ENCODE data around the gene GLT8D1.
"Not testable (repeated sequence)": the region's sequence is repeated elsewhere in the genome, so short reads cannot be mapped to it uniquely, and the experiment has no call there.

Gene GLT8D1

DNA sequence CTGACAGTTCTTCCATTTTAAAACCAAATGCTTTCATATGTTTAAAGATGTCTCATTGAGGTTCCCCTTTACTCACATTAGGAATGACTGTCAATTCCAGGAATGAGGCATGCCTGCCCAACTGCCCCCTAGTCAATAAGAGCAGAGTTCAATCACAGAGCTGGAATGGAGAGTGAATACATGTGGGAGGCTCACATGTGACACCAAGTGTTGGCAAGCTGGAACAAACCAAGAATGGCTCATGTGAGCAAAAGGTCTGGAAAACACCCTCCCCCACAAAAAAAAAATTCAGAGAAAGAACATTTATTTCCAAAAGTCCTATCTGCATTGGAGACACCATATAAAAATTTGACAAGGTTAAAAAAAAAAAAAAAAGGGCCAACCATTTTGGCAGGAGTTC lies 23.6 kb downstream of the GLT8D1 start:
- DNase-seq: no peak

DNA sequence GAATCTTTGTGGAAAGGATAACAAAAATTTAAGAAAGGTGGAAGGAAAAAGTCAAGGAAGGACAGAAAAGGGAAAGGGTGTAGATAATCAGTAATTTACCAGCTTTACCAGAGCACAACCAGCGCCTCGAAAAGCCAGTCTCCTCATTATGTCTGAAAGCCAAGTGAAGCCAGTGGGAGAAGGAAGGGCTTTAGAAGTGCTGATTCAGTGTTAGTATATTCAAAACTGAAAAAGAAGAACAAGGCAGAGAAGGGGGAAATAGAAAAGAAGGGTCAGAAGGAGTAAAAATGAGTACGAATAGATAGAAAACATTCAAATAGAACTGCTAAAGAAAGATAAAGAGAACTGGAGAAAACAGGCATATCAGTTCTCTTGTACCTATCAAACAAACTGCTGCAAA lies 24.0 kb downstream of the GLT8D1 start:
- DNase-seq: no peak

DNA sequence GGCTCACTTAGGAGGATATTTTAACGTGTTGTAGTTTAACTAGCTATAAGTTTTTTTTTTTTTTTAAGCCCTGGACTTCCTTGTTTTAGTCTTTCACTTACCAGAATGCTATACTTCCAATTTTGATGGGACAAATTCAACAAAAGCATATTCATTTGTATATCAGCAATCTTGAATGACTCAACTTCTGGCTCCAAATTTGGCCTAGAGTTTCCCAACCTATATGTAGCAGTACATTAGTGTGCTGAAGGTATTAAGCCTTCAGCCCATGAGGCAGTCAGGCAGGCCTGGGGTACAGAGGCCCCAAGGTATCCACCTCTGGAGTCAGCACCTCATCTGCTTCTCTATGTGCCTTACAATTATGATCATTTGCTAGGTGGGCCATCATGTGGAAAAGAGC lies 25.8 kb downstream of the GLT8D1 start:
- DNase-seq: no peak

DNA sequence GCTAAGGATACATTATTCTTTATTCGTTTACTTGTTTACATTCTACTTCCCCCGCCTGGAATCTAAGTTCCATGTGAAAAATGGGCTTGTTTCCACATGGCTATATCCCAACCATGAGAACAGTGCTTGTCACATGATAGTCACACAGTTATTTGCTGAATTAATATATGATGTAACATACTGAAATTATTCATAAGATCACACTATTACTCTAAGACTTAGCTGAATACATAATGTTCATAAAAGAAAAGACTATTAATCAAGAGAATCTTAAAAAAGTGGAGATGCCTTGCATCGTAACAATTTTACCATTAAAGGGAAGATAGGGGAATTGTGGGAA lies 26.4 kb downstream of the GLT8D1 start:
- no peak for DNase-seq

DNA sequence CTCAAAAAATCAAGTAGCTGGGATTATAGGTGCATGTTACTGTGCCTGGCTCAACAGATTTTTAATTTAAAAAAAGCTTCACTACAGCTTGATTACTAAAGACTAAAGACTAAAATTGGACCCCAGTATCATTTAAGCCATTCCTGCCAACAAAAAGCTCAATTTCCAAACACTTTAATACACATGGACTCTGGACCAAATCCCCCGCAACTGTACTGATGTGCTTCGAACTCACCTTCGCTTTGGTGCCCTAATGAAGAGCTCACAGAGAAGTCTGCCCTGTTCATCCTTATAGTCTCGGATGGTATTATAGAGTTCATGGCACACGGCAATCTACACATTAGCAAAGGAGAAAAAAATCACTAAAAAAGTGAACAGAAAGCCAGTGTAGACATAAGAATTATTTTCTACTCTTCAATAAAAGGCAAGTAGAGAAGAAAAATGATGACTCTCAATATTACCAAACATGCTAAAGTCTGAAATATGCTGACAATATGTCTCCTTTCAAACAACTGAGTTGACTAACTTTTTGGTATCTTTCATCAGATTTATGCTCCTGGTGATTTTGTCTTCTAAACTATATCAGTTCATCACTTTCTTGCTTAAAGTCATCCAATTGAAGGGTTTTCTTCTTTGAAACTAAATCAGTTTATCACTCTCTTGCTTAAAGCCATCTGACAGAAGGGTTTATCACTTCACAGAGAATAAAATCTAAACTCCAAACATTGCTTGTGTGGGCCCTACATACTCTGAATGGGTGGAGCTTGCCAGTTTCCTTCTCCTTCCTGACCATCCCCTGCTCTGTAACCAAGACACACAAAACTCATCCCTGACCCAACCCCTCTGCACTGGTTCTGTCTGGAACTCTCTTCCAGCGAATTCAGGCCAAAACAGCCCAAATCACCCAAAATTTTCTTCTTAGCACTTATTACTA lies 27.1 kb downstream of the GLT8D1 start:
- no peak for DNase-seq

DNA sequence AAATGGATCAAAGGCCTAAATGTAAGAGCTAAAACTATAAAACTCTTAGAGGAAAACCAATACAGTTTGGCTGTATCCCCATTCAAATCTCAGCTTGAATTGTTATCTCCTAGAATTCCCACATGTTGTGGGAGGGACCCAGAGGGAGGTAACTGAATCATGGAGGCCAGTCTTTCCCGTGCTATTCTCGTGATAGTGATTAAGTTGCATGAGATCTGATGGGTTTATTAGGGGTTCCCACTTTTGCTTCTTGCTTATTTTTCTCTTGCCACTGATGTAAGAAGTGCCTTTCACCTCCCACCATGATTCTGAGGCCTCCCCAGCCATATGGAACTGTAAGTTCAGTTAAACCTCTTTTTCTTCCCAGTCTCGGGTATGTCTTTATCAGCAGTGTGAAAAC lies 29.4 kb downstream of the GLT8D1 start:
- DNase-seq: not testable (repeated sequence)

DNA sequence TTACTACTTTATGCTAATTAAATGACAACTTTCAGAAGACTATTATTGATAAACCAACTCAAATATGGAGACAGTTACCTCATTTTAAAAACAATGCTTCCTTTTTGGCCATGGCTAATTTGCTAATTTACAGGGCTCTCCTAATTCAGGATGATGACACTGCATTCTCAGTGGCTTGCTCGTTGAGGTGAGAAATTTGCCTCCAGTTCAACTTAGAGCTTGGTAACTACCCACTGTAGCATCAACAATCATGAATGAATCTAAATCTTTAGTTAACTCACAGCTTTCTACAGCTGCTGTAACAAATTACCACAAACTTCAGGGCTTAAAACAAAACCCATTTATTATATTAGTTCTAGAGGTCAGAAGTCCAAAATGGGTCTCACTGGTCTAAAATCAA lies 33.9 kb downstream of the GLT8D1 start:
- no peak for DNase-seq

DNA sequence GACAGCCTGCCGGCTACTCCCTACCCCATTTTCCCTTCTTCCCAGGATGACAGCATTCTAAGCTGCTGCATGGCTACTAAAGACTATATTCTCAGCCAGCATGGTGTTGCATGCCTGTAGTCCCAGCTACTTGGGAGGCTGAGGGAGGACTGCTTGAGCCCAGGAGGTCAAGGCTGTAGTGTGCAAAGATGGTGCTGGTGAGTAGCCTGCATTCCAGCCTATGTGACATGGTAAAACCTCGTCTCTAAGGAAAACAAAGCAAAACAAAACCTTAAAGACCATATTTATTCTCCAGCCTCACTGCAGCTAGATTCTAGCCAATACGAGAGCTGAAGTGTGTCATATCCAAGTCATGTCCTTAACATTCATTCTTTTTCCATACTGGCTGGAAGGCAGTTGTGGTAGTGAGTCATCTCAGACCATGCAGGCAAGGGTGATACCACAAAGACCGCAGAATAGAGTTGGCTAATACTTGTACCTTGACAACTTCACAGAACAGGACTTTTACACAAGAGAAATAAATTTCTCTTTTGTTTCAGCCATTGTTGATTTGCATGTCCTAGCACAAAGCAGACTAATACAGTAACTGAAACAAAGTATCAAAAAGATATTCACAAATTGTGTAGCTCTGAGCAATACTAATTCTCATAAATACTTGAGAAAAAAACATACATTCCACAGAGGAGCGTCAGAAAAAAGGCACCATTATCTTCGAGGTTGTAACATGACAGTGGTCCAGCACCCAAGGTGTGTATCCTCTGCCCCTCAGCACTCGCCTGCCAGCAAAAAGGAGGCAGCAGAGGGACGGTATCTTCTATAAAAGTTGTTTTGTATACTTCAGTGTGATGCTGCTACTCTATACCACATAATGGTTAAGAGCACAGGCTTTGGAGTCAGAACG lies 34.7 kb downstream of the GLT8D1 start:
- DNase-seq: no peak

DNA sequence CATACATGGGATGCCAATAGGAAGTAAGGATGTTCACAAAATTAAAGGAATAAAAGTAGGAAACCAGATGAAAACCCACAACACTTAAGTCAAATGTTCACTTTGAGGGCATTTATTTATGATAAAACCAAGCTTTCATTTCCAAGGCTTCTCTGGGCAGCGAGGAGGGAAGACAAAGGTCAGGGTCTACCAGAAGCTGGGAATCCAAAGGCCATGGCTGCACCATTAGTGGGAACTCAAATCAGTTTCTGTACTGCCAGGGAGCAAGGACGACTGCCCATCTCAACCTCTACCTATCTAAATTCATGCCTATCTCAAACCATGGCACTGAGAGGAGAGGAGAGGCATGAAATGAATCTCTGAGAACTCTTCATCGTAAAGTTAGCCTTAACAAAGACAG lies 42.5 kb downstream of the GLT8D1 start:
- DNase-seq: no peak

DNA sequence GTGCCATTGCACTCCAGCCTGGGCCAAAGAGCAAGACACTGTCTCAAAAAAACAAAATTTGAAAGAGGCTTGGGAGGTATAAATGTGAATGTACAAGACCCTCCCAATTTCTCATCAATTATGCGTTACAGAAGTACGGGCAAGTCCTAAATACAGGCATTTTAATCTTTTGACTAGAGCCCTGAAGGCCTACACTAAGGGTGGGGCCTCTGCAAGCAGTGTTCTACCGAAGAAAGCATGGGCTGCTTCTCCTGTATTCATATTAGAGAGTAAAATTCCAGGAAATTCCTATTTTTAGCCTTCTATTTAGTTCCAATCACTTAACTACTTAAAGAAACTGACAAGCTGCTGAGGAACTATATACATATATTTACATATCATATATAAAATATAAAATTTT lies 45.5 kb downstream of the GLT8D1 start:
- DNase-seq: no peak

DNA sequence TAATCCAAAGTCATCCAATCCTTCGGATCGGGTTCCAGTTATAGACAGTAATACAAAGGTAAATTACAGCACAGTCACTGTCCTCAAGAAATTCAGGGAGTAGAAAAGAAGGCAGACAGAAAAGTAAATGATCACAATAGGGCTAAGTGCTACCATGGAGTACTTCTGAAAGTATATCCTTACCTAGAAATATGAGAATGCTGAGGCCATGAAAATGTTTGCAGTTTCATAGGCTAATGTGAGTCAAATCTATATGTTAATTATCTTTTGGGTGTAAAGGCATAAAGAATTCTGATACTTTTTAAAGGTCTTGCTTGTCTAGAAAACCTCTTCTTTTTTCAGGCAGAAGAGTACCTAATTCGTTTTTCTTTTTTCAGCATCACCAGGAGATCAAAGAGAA lies 49.7 kb downstream of the GLT8D1 start:
- no peak for DNase-seq

DNA sequence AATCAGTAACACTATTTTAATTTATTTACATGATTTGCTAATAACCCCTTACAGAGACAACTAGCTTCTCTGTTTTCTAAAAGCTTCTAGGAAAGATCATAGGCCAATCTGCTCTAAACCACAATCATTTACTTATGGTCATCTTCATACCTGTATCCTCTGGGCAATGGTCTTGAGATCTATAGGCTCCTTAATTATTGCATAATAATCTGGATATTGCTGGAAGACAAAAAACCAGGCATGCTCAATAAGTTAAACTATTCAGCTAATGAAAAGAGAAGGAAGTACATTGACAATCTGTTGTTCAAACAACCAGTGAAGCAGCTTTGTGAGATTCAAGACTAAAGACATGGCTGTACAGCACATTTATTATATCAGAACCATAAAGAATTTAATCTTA lies 54.0 kb downstream of the GLT8D1 start:
- DNase-seq: no peak

DNA sequence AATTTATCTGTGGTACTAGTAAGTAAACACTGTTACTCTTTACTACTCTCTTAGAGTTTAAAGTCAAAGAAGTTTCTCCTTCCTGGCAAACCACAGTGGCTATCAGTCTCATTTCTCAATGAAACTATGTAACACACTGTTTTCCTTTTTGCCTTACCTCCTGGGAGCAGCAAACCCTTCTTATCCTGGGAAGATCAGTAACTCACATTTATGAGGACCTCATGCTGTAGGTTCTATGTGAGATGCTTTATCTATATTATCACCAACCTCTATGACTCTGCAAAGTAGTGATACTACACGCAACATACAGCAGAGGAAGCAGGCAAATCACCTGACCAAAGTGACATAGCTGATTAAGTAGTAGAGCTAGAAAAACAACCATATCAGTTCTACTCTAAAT lies 55.2 kb downstream of the GLT8D1 start:
- DNase-seq: no peak

DNA sequence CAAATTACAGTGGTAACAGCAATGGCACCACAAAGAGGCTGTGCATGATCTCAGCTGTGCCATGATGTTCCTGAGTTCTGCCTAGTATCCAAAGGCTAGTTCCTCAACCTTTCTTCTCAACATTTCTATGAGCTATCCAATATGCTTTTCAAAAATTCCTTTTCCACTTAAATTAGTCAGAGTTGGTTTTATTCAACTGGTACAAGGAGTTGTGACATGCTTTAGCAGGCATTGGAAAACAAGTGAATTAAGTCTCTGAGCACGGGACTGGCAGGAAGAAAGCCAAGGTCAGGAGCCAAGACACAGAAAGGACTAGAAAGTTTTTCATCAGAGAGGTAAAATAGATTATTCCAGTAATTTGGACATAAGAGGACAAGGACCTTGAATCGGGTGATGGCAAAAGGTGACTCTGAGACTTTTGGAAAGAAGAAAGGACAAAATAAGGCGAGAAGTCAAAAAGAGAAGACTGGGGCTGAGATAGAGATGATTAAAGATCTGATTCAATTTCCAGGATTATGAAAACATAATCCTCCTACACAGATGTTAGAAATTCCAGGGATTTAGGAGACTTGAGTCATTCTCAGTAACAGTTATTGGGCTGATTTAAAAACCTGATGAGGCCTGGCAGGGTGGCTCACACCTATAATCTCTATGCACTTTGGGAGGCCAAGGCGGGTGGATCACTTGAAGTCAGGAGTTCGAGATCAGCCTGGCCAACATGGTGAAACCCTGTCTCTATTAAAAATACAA lies 56.0 kb downstream of the GLT8D1 start:
- DNase-seq: no peak

DNA sequence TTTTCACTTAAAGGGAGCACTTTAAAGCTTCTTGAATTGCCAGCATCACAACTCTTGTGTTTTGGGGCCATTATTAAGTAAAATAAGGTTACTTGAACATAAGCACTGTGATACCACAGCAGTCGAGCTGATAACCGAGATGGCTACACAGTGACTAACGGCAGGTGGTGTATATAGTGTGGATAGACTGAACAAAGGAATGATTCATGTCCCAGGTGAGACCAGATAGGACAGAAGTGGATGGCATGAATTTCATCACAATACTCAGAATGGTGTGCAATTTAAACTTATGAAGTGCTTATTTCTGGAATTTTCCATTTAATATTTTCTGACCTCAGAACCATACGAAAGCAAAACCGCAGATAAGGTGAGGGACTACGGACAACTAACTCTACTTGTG lies 60.0 kb downstream of the GLT8D1 start:
- DNase-seq: no peak

All from right kidney (tissue), 1 donor.